GM19372 (cell line): ENCODE results near the gene MEIS3.

Experiments
- ATAC-seq: cut with Tn5 transposase; IDR thresholded peaks from one replicate; pipeline ENCODE4 v1.9.1; 2021; ENCODE audit warnings: mild to moderate bottlenecking, low read depth, moderate library complexity; ENCODE audit not compliant: unreplicated experiment

The MEIS3 gene

GRCh38 chr19:47435883-47436417, 16.6 kb upstream of the MEIS3 start:
- ATAC-seq = no peak

- no peak for ATAC-seq
These were observed 15.9 kb upstream of the MEIS3 start for GRCh38 chr19:47435196-47435595.

GRCh38 chr19:47434088-47434487, 14.8 kb upstream of the MEIS3 start:
- no peak for ATAC-seq

GRCh38 chr19:47433121-47433520, 13.8 kb upstream of the MEIS3 start:
- no peak for ATAC-seq

- no peak for ATAC-seq
These were observed 13.2 kb upstream of the MEIS3 start for GRCh38 chr19:47432499-47432898.

- ATAC-seq = no peak
These were observed 12.8 kb upstream of the MEIS3 start for GRCh38 chr19:47432091-47432490.

GRCh38 chr19:47430041-47430802, 10.9 kb upstream of the MEIS3 start:
- no peak for ATAC-seq

- no peak for ATAC-seq
These were observed 9.9 kb upstream of the MEIS3 start for GRCh38 chr19:47429140-47429793.

- ATAC-seq = no peak
These were observed 9.0 kb upstream of the MEIS3 start for GRCh38 chr19:47428177-47428894.

GRCh38 chr19:47427241-47428176, 8.2 kb upstream of the MEIS3 start:
- no peak for ATAC-seq

- no peak for ATAC-seq
These were observed 4.0 kb upstream of the MEIS3 start for GRCh38 chr19:47423203-47423882.

- no peak for ATAC-seq
These were observed 3.3 kb upstream of the MEIS3 start for GRCh38 chr19:47422417-47423163.

GRCh38 chr19:47421844-47422395, 2.6 kb upstream of the MEIS3 start:
- no peak for ATAC-seq

- ATAC-seq = no peak
These were observed 2.0 kb upstream of the MEIS3 start for GRCh38 chr19:47421244-47421786.

- ATAC-seq = no peak
These were observed 462 bp upstream of the MEIS3 start for GRCh38 chr19:47419789-47420188.

GRCh38 chr19:47418692-47419029, 666 bp downstream of the MEIS3 start:
- ATAC-seq = no peak

- ATAC-seq = no peak
These were observed 1.3 kb downstream of the MEIS3 start for GRCh38 chr19:47417746-47418691.
